Stomach (tissue), 19 donors: ENCODE results near the gene COL11A2. TPM values are rescaled to one million over a fixed set of nuclear protein-coding genes. Genes with fewer than 3 reads are reported as not detected.
A peak's percentile ranks its signal among the peaks of the same experiment; 100 is the strongest.

Experiments
- DNase-seq, 2 donors: peaks; one replicate each; pipeline versions ENCODE4 v3.0.0 to v3.0.0-alpha.2; 2013 to 2019
- H3K27ac ChIP-seq, 5 donors: fragments of 200-600 bp in 4 of 5; sonication (generic) in 4 of 5; one replicate each; pipeline ENCODE4 v1.5.1; 2013 to 2019; ENCODE audit warnings: mild to moderate bottlenecking in 1 of 5, moderate library complexity in 1 of 5
- H3K27me3 ChIP-seq, 3 donors: fragments of 200-600 bp; sonication (generic); one replicate each; pipeline ENCODE4 v1.5.1; 2017 to 2019; ENCODE audit warnings: mixed run types in 1 of 3
- H3K36me3 ChIP-seq, 4 donors: fragments of 200-600 bp; sonication (generic); 1 replicate in 3 of 4; 2 replicates in 1 of 4; pipeline ENCODE4 v1.5.1; 2016 to 2019
- H3K4me1 ChIP-seq, 4 donors: fragments of 200-600 bp; sonication (generic); one replicate each; pipeline ENCODE4 v1.5.1; 2016 to 2019
- H3K4me3 ChIP-seq, 4 donors: fragments of 200-600 bp; sonication (generic) in 3 of 4; one replicate each; pipeline ENCODE4 v1.5.1; 2016 to 2019; ENCODE audit warnings: mild to moderate bottlenecking in 1 of 4
- H3K9me3 ChIP-seq, 4 donors: fragments of 200-600 bp; sonication (generic); one replicate each; pipeline ENCODE4 v1.5.1; 2016 to 2019
- CTCF ChIP-seq, 7 experiments: fragments of 450-650 bp in 4 of 7; fragments of 200-600 bp in 3 of 7; sonication (generic) in 3 of 7; IDR thresholded peaks; one replicate each; pipeline ENCODE4 v1.5.1; 2016 to 2019; ENCODE audit warnings: antibody characterized with exemption in 7 of 7, control low read depth in 2 of 7, mild to moderate bottlenecking in 1 of 7
- EP300 ChIP-seq: sonication (generic); formaldehyde crosslinking; IDR thresholded peaks from one replicate; pipeline ENCODE4 v1.6.1; 2017; ENCODE audit warnings: antibody characterized with exemption
- POLR2A ChIP-seq, 4 donors: fragments of 450-650 bp; IDR thresholded peaks; one replicate each; pipeline ENCODE4 v1.6.1; 2016; ENCODE audit warnings: antibody characterized with exemption in 4 of 4, control low read depth in 2 of 4, mild to moderate bottlenecking in 1 of 4, moderate library complexity in 1 of 4
- POLR2AphosphoS5 ChIP-seq, 3 donors: sonication (generic); formaldehyde crosslinking; IDR thresholded peaks; one replicate each; pipeline ENCODE4 v1.6.1; 2016; ENCODE audit warnings: antibody characterized with exemption in 3 of 3
- WGBS, 5 donors: extraction: QIAGEN DNeasy Blood & Tissue Kit in 3 of 5; methylation state at CpG; one replicate each; pipeline versions ENCODE4 v1.1.5 to v1.1.7; 2013 to 2018; 5-methylcytosine and 5-hydroxymethylcytosine counted together
- intact Hi-C: fragments of 100-400 bp; cut with DNase I; formaldehyde crosslinking; loops from one replicate; pipeline ENCODE4 v1.15.1; 2023; ENCODE audit warnings: low total_unique reads
- long read RNA-seq, 10 donors: transcript quantifications; one replicate each; lab custom pipeline, GENCODE V29; 2026
- polyA plus RNA-seq, 3 donors: library from polyadenylated mRNA; stranded (reverse); fragments of 200-250 nt; gene quantifications; one replicate each; pipeline ENCODE4 v1.2.3, GENCODE V29; 2013
- total RNA-seq, 5 donors: library from RNA; depleted of rRNA; stranded (reverse); fragments of >200 nt; gene quantifications; one replicate each; pipeline versions ENCODE4 v1.1.0 to v1.2.3, GENCODE V29; 2014 to 2016
- donor health status: healthy with polysubstance abuse.
- donor health status: Bipolar disorder and iron deficiency.
- donor health status: healthy.

COL11A2 gene
- total RNA-seq (1 to 10 TPM in 1 of 5 donors, under 1 TPM in 2, not detected in 2; under 0.01 to 1.5 (median 0.87) TPM), polyA plus RNA-seq (under 1 TPM in 2 of 3 donors, not detected in 1; 0.19 to 0.88 TPM)
- long read RNA-seq, donor 1: 0 reads
- long read RNA-seq, donor 2, partial matches to known transcripts: 0 of 2 reads
- long read RNA-seq, donor 2, other reads (novel, unspliced or antisense): 0 of 2 reads
- long read RNA-seq, donor 3, partial matches to known transcripts: 0 of 1 reads
- long read RNA-seq, donor 3, other reads (novel, unspliced or antisense): 0 of 1 reads
- long read RNA-seq, donor 4: 0 reads
- long read RNA-seq, donor 5: 0 reads
- long read RNA-seq, donor 6: 0 reads
- long read RNA-seq, donor 7: 0 reads
- long read RNA-seq, donor 8: 0 reads
- long read RNA-seq, donor 9: 0 reads
- long read RNA-seq, donor 10, partial matches to known transcripts: 0 of 2 reads
- long read RNA-seq, donor 10, other reads (novel, unspliced or antisense): 0 of 2 reads

- 5 to 13% (median 12%) methylated on average over 23 to 35 of the region's 35 CpGs for WGBS, 5 donors
- no peak for TF ChIP-seq CTCF (IDR thresholded peaks at IDR 0.05)
- peak within 1 kb of the TSS; percentile 41 to 43 (median 41) for H3K4me3 ChIP-seq
- intact Hi-C loops: no loop called here
- H3K27me3 ChIP-seq: peaks cover 0 to 41% (median 18%) of the 10 kb centered on the region in 3 donors
- DNase-seq: peak in 1 of 2 donors; percentile 45
- H3K4me1 ChIP-seq: peaks cover 15 to 25% (median 19%) of the 10 kb centered on the region in 4 donors
- no peaks in the 10 kb centered on the region for H3K9me3 ChIP-seq
- peaks cover 31 to 34% (median 33%) of the 10 kb centered on the region in 4 donors for H3K36me3 ChIP-seq
- peak within 1 kb of the TSS in 3 of 5 donors; percentile 10 to 71 (median 29) for H3K27ac ChIP-seq
These were observed at the start of gene COL11A2 for GRCh38 chr6:33192105-33192646. COL11A2 (minus strand) TSS chr6:33192467; CDS start chr6:33192240, 227 bp downstream.

- TF ChIP-seq EP300 (no peak), CTCF (IDR thresholded peaks at IDR 0.05) (no peak), POLR2AphosphoS5 (IDR thresholded peaks at IDR 0.05) (no peak), POLR2A (IDR thresholded peaks at IDR 0.05) (no peak)
- 57 to 69% (median 66%) methylated on average over 3 of the region's 3 CpGs for WGBS, 5 donors
- Histone ChIP-seq H3K4me3 (no peak overlapping the region), H3K27ac (no peak overlapping the region), H3K4me1 (no peaks in the 10 kb centered on the region), H3K9me3 (no peaks in the 10 kb centered on the region), H3K27me3 (peaks cover 0 to 19% (median 0%) of the 10 kb centered on the region in 3 donors), H3K36me3 (no peaks in the 10 kb centered on the region)
- intact Hi-C loops: loop anchor here (10.0 kb wide), 1 partner anchor 237 kb away; the partner anchor contains the start of gene HLA-DOA
- no peak for DNase-seq
These were observed 49.7 kb upstream of the COL11A2 start for GRCh38 chr6:33241968-33242367.

GRCh38 chr6:33237741-33238140 lies 45.5 kb upstream of the COL11A2 start:
- Histone ChIP-seq H3K9me3 (no peaks in the 10 kb centered on the region), H3K4me3 (no peak overlapping the region), H3K27me3 (peaks cover 0 to 50% (median 12%) of the 10 kb centered on the region in 3 donors), H3K27ac (no peak overlapping the region), H3K36me3 (no peaks in the 10 kb centered on the region), H3K4me1 (no peaks in the 10 kb centered on the region)
- TF ChIP-seq POLR2AphosphoS5 (IDR thresholded peaks at IDR 0.05) (no peak), POLR2A (IDR thresholded peaks at IDR 0.05) (no peak)
- intact Hi-C loops: loop anchor here (10.0 kb wide), 1 partner anchor 113 kb away; no protein-coding TSS in a partner anchor
- 60 to 69% (median 68%) methylated on average over 2 of the region's 2 CpGs for WGBS, 5 donors
- DNase-seq: no peak

- intact Hi-C loops: loop anchor here (10.0 kb wide), 1 partner anchor 112 kb away; no protein-coding TSS in a partner anchor
- TF ChIP-seq CTCF (IDR thresholded peaks at IDR 0.05): no peak
- no peak for TF ChIP-seq POLR2AphosphoS5 (IDR thresholded peaks at IDR 0.05)
- TF ChIP-seq POLR2A (IDR thresholded peaks at IDR 0.05): no peak
- DNase-seq: no peak
- Histone ChIP-seq H3K36me3 (no peaks in the 10 kb centered on the region), H3K27ac (no peak overlapping the region), H3K4me1 (no peaks in the 10 kb centered on the region), H3K9me3 (no peaks in the 10 kb centered on the region), H3K4me3 (no peak overlapping the region), H3K27me3 (peaks cover 0 to 50% (median 12%) of the 10 kb centered on the region in 3 donors)
- 80 to 93% (median 90%) methylated on average over 6 of the region's 6 CpGs for WGBS, 5 donors
These were observed 44.6 kb upstream of the COL11A2 start for GRCh38 chr6:33236852-33237251.
